GM19238 (cell line): ENCODE measurements around the gene ATP9A.

Experiments used
- DNase-seq: peaks from one replicate; pipeline ENCODE4 v3.0.0; 2011; ENCODE audit warnings: low spot score; ENCODE audit not compliant: insufficient read length

Gene ATP9A

GRCh38 chr20:51560550-51561307 lies 207.5 kb downstream of the ATP9A start:
- no peak for DNase-seq

- no peak for DNase-seq
Observed at GRCh38 chr20:51560042-51560441, 208.1 kb downstream of the ATP9A start.

GRCh38 chr20:51554538-51555165 lies 213.5 kb downstream of the ATP9A start:
- no peak for DNase-seq

GRCh38 chr20:51553897-51554486 lies 214.2 kb downstream of the ATP9A start:
- DNase-seq, result no peak

- DNase-seq, result no peak
Observed at GRCh38 chr20:51551186-51551585, 217.0 kb downstream of the ATP9A start.

GRCh38 chr20:51549474-51549873 lies 218.7 kb downstream of the ATP9A start:
- DNase-seq, result no peak

- DNase-seq, result no peak
Observed at GRCh38 chr20:51547951-51548350, 220.2 kb downstream of the ATP9A start.
